ENCODE measurements around the gene RUBCN. TPM values are rescaled to one million over a fixed set of nuclear protein-coding genes. Genes with fewer than 3 reads are reported as not detected.
"Not testable (repeated sequence)": the region's sequence is repeated elsewhere in the genome, so short reads cannot be mapped to it uniquely, and the experiment has no call there.

The RUBCN gene
- total and polyA plus RNA-seq, 2 of the 13 experiments (the other 11 are each of a cell fraction or from before 2014, with no cell fraction given) = 5.2 to 8.1 TPM

- TF ChIP-seq ZNF513 (CRISPR knock-in tag; conservative IDR thresholded peaks at IDR 0.05) = 0 out of 2 replicates have a peak, but pooled peaks have one; percentile 42
- TF ChIP-seq TAF1 (CRISPR knock-in tag; IDR thresholded peaks at IDR 0.05) = peak; percentile 58
- TF ChIP-seq DR1 (CRISPR knock-in tag; IDR thresholded peaks at IDR 0.05) = peak; percentile 35; the same call in 1 of the 2 replicates
- peak; percentile 90 for TF ChIP-seq ZNF770 (CRISPR knock-in tag; IDR thresholded peaks at IDR 0.05)
- TF ChIP-seq ZFX (CRISPR knock-in tag; IDR thresholded peaks at IDR 0.05; ENCODE audit: low read depth) = peak; percentile 57
- TF ChIP-seq ZFY (CRISPR knock-in tag; IDR thresholded peaks at IDR 0.05) = peak; percentile 78
- peak; percentile 46 to 81; a peak in 3 of 4 replicates for TF ChIP-seq POLR2A (IDR thresholded peaks at IDR 0.05; ENCODE audit: insufficient read depth in 1 of 2, low read depth in 2 of 2, low read length in 2 of 2)
- TF ChIP-seq DRAP1 (CRISPR knock-in tag; IDR thresholded peaks at IDR 0.05) = peak; percentile 48; the same call in 1 of the 2 replicates
Measured at GRCh38 chr3:197627772-197628523, 108.8 kb downstream of the RUBCN start (continued).

- in situ Hi-C loops (cut with HindIII; ENCODE audit: extremely low pct_ligation_motif_present, low pct_unique_long_range_greater_than_20kb); POLR2A ChIA-PET; H3K36me3 ChIP-seq (replicated peaks in 1 of 2; ENCODE audit: control insufficient read depth in 1 of 2, insufficient read depth in 2 of 2, low read length in 2 of 2); H3K9me3 ChIP-seq (ENCODE audit: low read length); BruUV-seq (replicated peaks); CTCF ChIA-PET (ENCODE audit: low intra/inter-chr PET ratio, low total read pairs); H3K4me1 ChIP-seq (ENCODE audit: insufficient read depth, low read length); H3K4me2 ChIP-seq (ENCODE audit: low read depth, low read length); FAIRE-seq; H2AFZ ChIP-seq (ENCODE audit: low read length); intact Hi-C loops (cut with micrococcal nuclease; ENCODE audit: unreplicated experiment); H3K27me3 ChIP-seq (ENCODE audit: control insufficient read depth in 1 of 2, insufficient read depth in 2 of 2, low read length in 2 of 2); DNase-seq (ENCODE audit: low spot score); H4K20me1 ChIP-seq (ENCODE audit: insufficient read depth, low read length): not testable (repeated sequence)
- H3K9ac ChIP-seq (ENCODE audit: insufficient read depth, low read depth, low read length) = peak overlapping the region; percentile 65
- peak overlapping the region; percentile 26 to 70 (median 70); a peak in 4 of 6 replicates for H3K4me3 ChIP-seq (replicated peaks in 1 of 3; ENCODE audit: insufficient read depth in 1 of 3, low read depth in 2 of 3, low read length in 3 of 3)
- no CpG with 5 or more reads among the region's 67 CpGs for WGBS (ENCODE audit: low lambda C conversion rate)
- ATAC-seq = peak; percentile 91
- peaks cover 13% of the 10 kb centered on the region for H3K79me2 ChIP-seq (ENCODE audit: insufficient read depth, low read length)
- H3K27ac ChIP-seq (ENCODE audit: extremely low read length, insufficient read depth, low read length) = peak overlapping the region; percentile 62
Measured at GRCh38 chr3:197627158-197627771, 109.4 kb downstream of the RUBCN start.

GRCh38 chr3:197626404-197627157 lies 110.1 kb downstream of the RUBCN start:
- H3K27me3 ChIP-seq (ENCODE audit: control insufficient read depth in 1 of 2, insufficient read depth in 2 of 2, low read length in 2 of 2); POLR2A ChIA-PET; H2AFZ ChIP-seq (ENCODE audit: low read length); BruUV-seq (replicated peaks); H4K20me1 ChIP-seq (ENCODE audit: insufficient read depth, low read length); H3K36me3 ChIP-seq (replicated peaks in 1 of 2; ENCODE audit: control insufficient read depth in 1 of 2, insufficient read depth in 2 of 2, low read length in 2 of 2); H3K9me3 ChIP-seq (ENCODE audit: low read length); intact Hi-C loops (cut with micrococcal nuclease; ENCODE audit: unreplicated experiment); DNase-seq (ENCODE audit: low spot score); in situ Hi-C loops (cut with HindIII; ENCODE audit: extremely low pct_ligation_motif_present, low pct_unique_long_range_greater_than_20kb); CTCF ChIA-PET (ENCODE audit: low intra/inter-chr PET ratio, low total read pairs); H3K9ac ChIP-seq (ENCODE audit: insufficient read depth, low read depth, low read length); H3K4me1 ChIP-seq (ENCODE audit: insufficient read depth, low read length); FAIRE-seq; H3K27ac ChIP-seq (ENCODE audit: extremely low read length, insufficient read depth, low read length): not testable (repeated sequence)
- peak overlapping the region; percentile 53; the same call in 1 of the 2 replicates for H3K4me2 ChIP-seq (ENCODE audit: low read depth, low read length)
- 0% methylated on average over 1 of the region's 18 CpGs for WGBS (ENCODE audit: low lambda C conversion rate)
- H3K79me2 ChIP-seq (ENCODE audit: insufficient read depth, low read length) = peaks cover 13% of the 10 kb centered on the region
- H3K4me3 ChIP-seq (replicated peaks in 1 of 3; ENCODE audit: insufficient read depth in 1 of 3, low read depth in 2 of 3, low read length in 3 of 3) = peak overlapping the region in 2 of 3 experiments; percentile 43; a peak in 3 of 6 replicates
- ATAC-seq = peak; percentile 72
